ENCODE measurements around the gene DNAJB8.

DNA sequence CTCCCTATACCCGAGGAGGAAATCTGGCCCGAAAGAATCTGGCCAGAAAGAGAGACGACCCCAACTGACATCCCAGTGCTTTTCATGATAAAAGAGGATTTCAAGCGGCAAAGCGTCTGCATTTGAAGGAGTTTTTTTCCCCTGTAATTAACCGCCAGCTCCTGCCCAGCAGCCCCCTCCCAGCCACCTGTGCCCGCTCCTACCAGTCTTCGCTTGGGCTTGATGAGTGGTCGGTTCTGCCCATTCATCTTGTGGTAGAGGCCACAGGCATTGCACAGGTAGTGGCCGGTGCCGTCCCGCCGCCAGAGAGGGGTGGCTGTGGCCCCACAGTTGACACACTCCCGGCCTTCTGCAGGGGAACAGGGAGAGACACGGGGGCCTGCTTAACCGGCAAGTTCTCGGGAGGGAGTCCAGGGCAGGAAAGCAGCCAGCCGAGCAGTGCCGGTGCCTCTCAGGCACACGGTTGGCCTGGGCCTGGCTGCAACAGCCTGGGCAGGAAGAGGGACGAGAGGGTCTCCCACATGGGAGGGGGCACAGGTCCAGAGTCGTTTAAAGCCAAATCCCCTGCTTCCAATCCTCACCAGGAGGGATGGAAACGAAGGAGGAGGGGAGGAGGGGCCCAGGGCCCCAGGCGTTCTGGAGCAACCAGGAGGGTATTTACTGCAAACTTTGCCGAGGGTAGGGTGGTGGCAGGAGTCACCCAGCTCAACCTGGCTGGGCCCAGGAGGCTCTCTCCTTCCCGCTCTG, 17.1 kb upstream of the DNAJB8 start:
- TF ChIP-seq, protein P1, sequence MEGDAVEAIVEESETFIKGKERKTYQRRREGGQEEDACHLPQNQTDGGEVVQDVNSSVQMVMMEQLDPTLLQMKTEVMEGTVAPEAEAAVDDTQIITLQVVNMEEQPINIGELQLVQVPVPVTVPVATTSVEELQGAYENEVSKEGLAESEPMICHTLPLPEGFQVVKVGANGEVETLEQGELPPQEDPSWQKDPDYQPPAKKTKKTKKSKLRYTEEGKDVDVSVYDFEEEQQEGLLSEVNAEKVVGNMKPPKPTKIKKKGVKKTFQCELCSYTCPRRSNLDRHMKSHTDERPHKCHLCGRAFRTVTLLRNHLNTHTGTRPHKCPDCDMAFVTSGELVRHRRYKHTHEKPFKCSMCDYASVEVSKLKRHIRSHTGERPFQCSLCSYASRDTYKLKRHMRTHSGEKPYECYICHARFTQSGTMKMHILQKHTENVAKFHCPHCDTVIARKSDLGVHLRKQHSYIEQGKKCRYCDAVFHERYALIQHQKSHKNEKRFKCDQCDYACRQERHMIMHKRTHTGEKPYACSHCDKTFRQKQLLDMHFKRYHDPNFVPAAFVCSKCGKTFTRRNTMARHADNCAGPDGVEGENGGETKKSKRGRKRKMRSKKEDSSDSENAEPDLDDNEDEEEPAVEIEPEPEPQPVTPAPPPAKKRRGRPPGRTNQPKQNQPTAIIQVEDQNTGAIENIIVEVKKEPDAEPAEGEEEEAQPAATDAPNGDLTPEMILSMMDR (IDR thresholded peaks at IDR 0.05), result no peak
- TF ChIP-seq, protein P2, sequence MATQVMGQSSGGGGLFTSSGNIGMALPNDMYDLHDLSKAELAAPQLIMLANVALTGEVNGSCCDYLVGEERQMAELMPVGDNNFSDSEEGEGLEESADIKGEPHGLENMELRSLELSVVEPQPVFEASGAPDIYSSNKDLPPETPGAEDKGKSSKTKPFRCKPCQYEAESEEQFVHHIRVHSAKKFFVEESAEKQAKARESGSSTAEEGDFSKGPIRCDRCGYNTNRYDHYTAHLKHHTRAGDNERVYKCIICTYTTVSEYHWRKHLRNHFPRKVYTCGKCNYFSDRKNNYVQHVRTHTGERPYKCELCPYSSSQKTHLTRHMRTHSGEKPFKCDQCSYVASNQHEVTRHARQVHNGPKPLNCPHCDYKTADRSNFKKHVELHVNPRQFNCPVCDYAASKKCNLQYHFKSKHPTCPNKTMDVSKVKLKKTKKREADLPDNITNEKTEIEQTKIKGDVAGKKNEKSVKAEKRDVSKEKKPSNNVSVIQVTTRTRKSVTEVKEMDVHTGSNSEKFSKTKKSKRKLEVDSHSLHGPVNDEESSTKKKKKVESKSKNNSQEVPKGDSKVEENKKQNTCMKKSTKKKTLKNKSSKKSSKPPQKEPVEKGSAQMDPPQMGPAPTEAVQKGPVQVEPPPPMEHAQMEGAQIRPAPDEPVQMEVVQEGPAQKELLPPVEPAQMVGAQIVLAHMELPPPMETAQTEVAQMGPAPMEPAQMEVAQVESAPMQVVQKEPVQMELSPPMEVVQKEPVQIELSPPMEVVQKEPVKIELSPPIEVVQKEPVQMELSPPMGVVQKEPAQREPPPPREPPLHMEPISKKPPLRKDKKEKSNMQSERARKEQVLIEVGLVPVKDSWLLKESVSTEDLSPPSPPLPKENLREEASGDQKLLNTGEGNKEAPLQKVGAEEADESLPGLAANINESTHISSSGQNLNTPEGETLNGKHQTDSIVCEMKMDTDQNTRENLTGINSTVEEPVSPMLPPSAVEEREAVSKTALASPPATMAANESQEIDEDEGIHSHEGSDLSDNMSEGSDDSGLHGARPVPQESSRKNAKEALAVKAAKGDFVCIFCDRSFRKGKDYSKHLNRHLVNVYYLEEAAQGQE (IDR thresholded peaks at IDR 0.05), result no peak
- no peak for TF ChIP-seq POLR2A (IDR thresholded peaks at IDR 0.05; ENCODE audit: low read length)
- TF ChIP-seq CHD2 (IDR thresholded peaks at IDR 0.05; ENCODE audit: low read length, partially characterized antibody), result no peak
- no peak for TF ChIP-seq TFCP2L1 (CRISPR knock-in tag; IDR thresholded peaks at IDR 0.05)
- TF ChIP-seq NR3C1 (IDR thresholded peaks at IDR 0.05), result no peak
- TF ChIP-seq RCOR1 (IDR thresholded peaks at IDR 0.05; ENCODE audit: low read depth, low read length), result no peak
- TF ChIP-seq MYC (IDR thresholded peaks at IDR 0.05; ENCODE audit: borderline replicate concordance, low read length), result no peak

Data from A549 (cell line).